Ishikawa (cell line): ENCODE data around the gene CALCR.

ENCODE experiments used
- CEBPB ChIP-seq: IDR thresholded peaks from 2 replicates; pipeline ENCODE4 v1.6.1; 2012
- CREB1 ChIP-seq: IDR thresholded peaks from 2 replicates; pipeline ENCODE4 v1.6.1; 2012; ENCODE audit warnings: low read depth
- EGR1 ChIP-seq: IDR thresholded peaks from 2 replicates; pipeline ENCODE4 v1.6.1; 2012
- EP300 ChIP-seq: IDR thresholded peaks from 2 replicates; pipeline ENCODE4 v1.6.1; 2012; ENCODE audit warnings: borderline replicate concordance
- FOXM1 ChIP-seq: IDR thresholded peaks from 2 replicates; pipeline ENCODE4 v1.6.1; 2012; ENCODE audit warnings: low read depth, borderline replicate concordance
- NFIC ChIP-seq: IDR thresholded peaks from 2 replicates; pipeline ENCODE4 v1.6.1; 2012
- RAD21 ChIP-seq: IDR thresholded peaks from 2 replicates; pipeline ENCODE4 v1.6.1; 2012; ENCODE audit warnings: low read depth
- TAF1 ChIP-seq: IDR thresholded peaks from 2 replicates; pipeline ENCODE4 v1.6.1; 2012; ENCODE audit warnings: low read depth, mild to moderate bottlenecking
- TCF12 ChIP-seq: IDR thresholded peaks from 2 replicates; pipeline ENCODE4 v1.6.1; 2012; ENCODE audit warnings: low read depth
- TEAD4 ChIP-seq: IDR thresholded peaks from 2 replicates; pipeline ENCODE4 v1.6.1; 2012
- YY1 ChIP-seq: IDR thresholded peaks from 2 replicates; pipeline ENCODE4 v1.6.1; 2012; ENCODE audit warnings: low read depth
- ZBTB7A ChIP-seq: IDR thresholded peaks from 2 replicates; pipeline ENCODE4 v1.6.1; 2012; ENCODE audit warnings: low read depth
- TF ChIP-seq, protein P1 (sequence below): IDR thresholded peaks from 2 replicates; pipeline ENCODE4 v1.6.1; 2012; ENCODE audit warnings: low read depth, mild to moderate bottlenecking
- TF ChIP-seq, protein P2 (sequence below): IDR thresholded peaks from 2 replicates; pipeline ENCODE4 v1.6.1; 2012
- TF ChIP-seq, protein P3 (sequence below): IDR thresholded peaks from 2 replicates; pipeline ENCODE4 v1.6.1; 2012

Gene CALCR

DNA sequence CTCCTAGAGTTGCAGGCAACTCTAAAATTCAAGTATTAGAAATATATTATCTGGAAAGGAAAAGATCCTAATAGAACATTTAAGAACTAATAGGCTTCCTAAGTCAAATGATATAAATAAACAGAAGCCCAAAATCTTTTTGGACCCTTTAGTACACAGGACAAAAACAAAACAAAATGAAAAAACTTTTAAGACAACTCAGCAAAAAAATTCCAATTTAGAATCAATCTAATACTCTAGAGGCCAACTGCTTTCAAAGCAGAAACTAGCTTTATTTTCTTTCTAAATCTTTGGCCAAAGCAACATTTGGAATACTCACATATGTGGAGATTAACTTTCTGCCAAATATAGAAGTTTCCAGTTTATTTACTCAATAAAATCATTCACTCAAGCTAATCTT lies 65.2 kb downstream of the CALCR start:
- TF ChIP-seq EP300 (no peak), FOXM1 (no peak)

DNA sequence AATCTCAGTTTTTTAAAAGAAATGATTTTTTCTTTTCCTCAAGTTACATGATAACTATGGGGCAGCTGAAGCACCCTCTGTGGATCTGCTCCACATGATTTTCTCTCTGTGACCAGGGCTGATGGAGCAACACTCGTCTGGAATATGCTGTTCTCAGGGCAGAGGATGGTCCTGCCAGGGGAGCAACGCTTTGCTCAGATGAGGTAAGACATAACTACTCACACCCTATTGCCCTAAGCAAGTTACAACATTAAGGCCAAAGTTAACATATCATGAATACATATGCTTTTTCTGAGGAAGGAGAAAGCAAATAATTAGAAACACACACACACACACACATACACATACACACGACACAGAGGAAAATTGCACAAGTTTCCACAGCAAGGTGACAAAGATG lies 71.4 kb downstream of the CALCR start:
- TF ChIP-seq CREB1 (no peak), TEAD4 (no peak), YY1 (no peak), EP300 (no peak)
- TF ChIP-seq, protein P1, sequence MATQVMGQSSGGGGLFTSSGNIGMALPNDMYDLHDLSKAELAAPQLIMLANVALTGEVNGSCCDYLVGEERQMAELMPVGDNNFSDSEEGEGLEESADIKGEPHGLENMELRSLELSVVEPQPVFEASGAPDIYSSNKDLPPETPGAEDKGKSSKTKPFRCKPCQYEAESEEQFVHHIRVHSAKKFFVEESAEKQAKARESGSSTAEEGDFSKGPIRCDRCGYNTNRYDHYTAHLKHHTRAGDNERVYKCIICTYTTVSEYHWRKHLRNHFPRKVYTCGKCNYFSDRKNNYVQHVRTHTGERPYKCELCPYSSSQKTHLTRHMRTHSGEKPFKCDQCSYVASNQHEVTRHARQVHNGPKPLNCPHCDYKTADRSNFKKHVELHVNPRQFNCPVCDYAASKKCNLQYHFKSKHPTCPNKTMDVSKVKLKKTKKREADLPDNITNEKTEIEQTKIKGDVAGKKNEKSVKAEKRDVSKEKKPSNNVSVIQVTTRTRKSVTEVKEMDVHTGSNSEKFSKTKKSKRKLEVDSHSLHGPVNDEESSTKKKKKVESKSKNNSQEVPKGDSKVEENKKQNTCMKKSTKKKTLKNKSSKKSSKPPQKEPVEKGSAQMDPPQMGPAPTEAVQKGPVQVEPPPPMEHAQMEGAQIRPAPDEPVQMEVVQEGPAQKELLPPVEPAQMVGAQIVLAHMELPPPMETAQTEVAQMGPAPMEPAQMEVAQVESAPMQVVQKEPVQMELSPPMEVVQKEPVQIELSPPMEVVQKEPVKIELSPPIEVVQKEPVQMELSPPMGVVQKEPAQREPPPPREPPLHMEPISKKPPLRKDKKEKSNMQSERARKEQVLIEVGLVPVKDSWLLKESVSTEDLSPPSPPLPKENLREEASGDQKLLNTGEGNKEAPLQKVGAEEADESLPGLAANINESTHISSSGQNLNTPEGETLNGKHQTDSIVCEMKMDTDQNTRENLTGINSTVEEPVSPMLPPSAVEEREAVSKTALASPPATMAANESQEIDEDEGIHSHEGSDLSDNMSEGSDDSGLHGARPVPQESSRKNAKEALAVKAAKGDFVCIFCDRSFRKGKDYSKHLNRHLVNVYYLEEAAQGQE, result no peak

DNA sequence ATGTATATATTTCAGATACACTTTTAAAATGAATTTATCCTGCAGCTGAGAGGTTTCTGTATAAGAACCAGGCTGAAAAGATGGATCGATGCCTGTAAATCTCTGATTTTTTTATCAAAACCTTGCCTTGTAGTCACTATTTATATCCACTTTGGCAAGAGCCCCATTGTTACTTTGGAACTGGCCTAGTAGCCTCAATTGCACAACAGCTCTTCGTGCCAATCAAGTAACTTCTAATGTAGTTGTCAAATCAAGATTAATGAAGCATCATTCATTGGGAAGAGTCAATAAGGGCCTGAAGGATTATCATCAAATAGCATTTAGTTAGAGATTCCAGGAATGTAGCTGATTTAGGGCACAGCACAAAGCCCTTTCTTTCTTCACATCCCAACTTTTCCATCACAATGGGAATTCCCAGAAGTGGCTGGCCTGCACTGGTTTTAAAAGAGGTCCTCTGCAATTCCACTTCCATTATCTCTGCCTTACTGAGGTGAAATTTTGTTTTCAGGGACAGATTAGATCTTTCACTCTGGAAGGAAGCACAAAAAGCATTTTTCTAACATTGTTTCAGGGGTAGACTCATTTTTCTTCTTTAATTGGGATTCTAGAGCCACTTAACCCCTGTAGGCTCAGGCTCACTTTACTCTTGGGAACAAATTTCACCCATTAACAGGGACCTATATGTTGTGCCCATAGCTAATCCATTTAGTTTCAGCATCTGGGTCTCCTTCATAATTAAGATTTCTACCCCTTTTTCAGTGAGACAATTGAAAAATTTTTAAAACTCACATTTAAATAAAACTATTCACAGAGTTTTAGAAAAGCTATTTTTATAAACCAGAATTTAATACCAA lies 97.8 kb downstream of the CALCR start:
- TF ChIP-seq EGR1 (no peak), YY1 (no peak), FOXM1 (no peak), TCF12 (no peak), TAF1 (no peak), NFIC (no peak), TEAD4 (no peak)
- TF ChIP-seq, protein P1, result no peak
- TF ChIP-seq, protein P2, sequence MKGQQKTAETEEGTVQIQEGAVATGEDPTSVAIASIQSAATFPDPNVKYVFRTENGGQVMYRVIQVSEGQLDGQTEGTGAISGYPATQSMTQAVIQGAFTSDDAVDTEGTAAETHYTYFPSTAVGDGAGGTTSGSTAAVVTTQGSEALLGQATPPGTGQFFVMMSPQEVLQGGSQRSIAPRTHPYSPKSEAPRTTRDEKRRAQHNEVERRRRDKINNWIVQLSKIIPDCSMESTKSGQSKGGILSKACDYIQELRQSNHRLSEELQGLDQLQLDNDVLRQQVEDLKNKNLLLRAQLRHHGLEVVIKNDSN, result no peak

DNA sequence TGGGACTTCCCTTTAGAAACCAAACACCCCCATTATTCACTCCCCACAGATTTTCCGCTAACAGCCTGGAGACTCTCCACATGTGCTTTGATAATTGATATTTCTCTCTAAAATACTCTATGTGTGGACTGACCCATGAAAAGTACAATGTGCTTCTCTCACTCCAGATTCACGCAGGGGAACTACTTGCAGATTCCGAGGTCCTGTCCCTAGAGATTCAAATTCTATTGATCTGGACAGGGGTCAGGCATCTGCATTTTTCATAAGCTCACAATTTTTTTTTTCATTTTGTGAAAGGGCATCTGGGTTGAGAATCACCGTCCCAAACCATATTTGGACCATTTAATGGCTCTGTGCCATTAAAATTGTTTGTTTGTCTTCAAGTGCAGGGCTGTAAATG lies 98.7 kb downstream of the CALCR start:
- TF ChIP-seq FOXM1 (no peak), TAF1 (no peak), NFIC (no peak), EGR1 (no peak), TCF12 (no peak), YY1 (no peak), RAD21 (no peak), CREB1 (no peak), TEAD4 (no peak), CEBPB (no peak), EP300 (no peak), ZBTB7A (no peak)
- TF ChIP-seq, protein P2, result no peak
- TF ChIP-seq, protein P3, sequence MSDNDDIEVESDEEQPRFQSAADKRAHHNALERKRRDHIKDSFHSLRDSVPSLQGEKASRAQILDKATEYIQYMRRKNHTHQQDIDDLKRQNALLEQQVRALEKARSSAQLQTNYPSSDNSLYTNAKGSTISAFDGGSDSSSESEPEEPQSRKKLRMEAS, result no peak
- TF ChIP-seq, protein P1, result no peak

DNA sequence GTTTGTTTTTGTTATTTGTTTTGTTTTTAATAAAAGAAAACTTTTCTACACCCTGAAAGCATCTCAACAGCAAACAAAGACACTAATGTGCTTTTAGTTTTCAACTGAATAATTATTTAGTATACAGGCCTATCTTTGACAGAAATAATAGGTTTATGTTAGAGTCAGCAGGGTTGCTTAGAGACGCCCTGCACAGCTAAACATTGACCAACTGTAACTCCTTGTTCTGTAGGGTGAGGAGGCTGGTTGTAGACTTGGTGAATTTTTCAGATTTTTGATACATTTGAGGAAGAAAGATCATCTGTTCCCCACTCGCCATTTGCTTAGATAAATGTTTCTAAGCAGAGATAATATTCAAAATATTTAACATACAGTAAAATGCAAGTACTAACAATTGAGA lies 103.1 kb downstream of the CALCR start:
- TF ChIP-seq CREB1 (no peak), TCF12 (no peak)
